WI38 (cell line): ENCODE data around the gene QSOX2.
"Not testable (repeated sequence)": the region's sequence is repeated elsewhere in the genome, so short reads cannot be mapped to it uniquely, and the experiment has no call there.

Experiments
- H3K4me3 ChIP-seq: 2 replicates; pipeline ENCODE4 v1.5.1; 2011; ENCODE audit warnings: low read depth, mild to moderate bottlenecking, control low read depth, low read length
- CTCF ChIP-seq: IDR thresholded peaks from 2 replicates; pipeline ENCODE4 v1.5.1; 2012; ENCODE audit warnings: low read depth, mild to moderate bottlenecking, control low read depth, low read length

QSOX2 gene

GRCh38 chr9:136241542-136241941 is 4.1 kb downstream of the QSOX2 start:
- H3K4me3 ChIP-seq = no peak overlapping the region
- TF ChIP-seq CTCF = no peak

- H3K4me3 ChIP-seq = no peak overlapping the region
- TF ChIP-seq CTCF = no peak
Measured at GRCh38 chr9:136240941-136241340, 4.7 kb downstream of the QSOX2 start.

GRCh38 chr9:136239983-136240330 is 5.7 kb downstream of the QSOX2 start:
- H3K4me3 ChIP-seq = no peak overlapping the region
- no peak for TF ChIP-seq CTCF

- no peak for TF ChIP-seq CTCF
- no peak overlapping the region for H3K4me3 ChIP-seq
Measured at GRCh38 chr9:136239135-136239982, 6.3 kb downstream of the QSOX2 start.

- no peak for TF ChIP-seq CTCF
- no peak overlapping the region for H3K4me3 ChIP-seq
Measured at GRCh38 chr9:136238342-136238732, 7.3 kb downstream of the QSOX2 start.

- no peak overlapping the region for H3K4me3 ChIP-seq
- no peak for TF ChIP-seq CTCF
Measured at GRCh38 chr9:136237486-136238341, 7.9 kb downstream of the QSOX2 start.

GRCh38 chr9:136236471-136237410 is 8.9 kb downstream of the QSOX2 start:
- not testable (repeated sequence) for H3K4me3 ChIP-seq
